ENCODE measurements around the gene TMEM95.

The TMEM95 gene

GRCh38 chr17:7367083-7367482 is 12.1 kb downstream of the TMEM95 start:
- in situ Hi-C loops (cut with MboI; ENCODE audit: low sequenced_read_pairs), result loop anchor here (25.0 kb wide), 1 partner anchor 170 kb away; the partner anchor contains the start of gene TNFSF12

DNA sequence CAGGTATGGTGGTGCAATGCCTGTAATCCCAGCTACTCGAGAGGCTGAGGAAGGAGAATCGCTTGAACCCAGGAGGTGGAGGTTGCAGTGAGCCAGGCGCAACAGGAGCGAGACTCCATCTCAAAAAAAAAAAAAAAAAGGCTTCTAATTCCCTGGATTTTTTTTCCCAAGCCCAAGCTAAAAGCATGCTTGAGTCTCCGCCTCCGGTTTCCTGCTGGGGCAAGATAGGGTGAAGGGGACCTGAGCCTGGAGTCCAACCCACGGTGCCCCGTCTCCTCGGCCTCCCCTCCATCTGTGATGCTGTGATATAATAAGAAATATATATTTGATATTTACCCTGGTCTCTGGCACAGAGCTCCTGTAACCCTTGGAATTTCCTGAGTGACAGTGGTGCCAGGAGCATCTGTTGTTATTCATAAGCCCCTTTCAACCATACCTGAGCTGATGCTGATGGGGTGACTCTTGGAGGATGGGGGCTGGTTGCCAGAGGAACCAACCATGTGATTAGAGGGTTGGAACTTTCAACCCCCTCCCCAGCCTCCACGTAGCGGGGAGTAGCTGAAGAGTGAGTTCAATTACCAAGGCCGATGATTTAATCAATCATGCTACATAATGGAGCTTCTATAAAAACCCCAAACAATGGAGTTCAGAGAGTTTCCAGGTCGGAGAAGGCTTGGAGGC is 13.1 kb downstream of the TMEM95 start:
- in situ Hi-C loops (cut with MboI; ENCODE audit: low sequenced_read_pairs), result loop anchor here (25.0 kb wide), 1 partner anchor 169 kb away; the partner anchor contains the start of gene TNFSF12

DNA sequence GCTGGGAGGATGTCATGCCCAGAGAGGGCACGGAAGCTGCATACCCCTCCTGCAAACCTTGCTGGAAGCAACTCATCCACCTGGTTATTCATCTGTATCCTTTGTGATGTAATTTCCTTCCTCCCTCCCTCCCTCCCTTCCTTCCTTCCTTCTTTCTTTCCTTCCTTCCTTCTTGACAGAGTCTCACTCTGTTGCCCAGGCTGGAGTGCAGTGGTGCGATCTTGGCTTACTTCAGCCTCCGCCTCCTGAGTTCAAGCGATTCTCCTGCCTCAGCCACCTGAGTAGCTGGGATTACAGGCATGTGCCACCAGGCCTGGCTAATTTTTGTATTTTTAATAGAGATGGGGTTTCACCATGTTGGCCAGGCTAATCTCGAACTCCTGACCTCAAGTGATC is 13.6 kb downstream of the TMEM95 start:
- in situ Hi-C loops (cut with MboI; ENCODE audit: low sequenced_read_pairs), result loop anchor here (25.0 kb wide), 1 partner anchor 169 kb away; the partner anchor contains the start of gene TNFSF12

- in situ Hi-C loops (cut with MboI; ENCODE audit: low sequenced_read_pairs), result loop anchor here (25.0 kb wide), 1 partner anchor 167 kb away; the partner anchor contains the start of gene TNFSF12
Observed at GRCh38 chr17:7369825-7370224, 14.9 kb downstream of the TMEM95 start.

DNA sequence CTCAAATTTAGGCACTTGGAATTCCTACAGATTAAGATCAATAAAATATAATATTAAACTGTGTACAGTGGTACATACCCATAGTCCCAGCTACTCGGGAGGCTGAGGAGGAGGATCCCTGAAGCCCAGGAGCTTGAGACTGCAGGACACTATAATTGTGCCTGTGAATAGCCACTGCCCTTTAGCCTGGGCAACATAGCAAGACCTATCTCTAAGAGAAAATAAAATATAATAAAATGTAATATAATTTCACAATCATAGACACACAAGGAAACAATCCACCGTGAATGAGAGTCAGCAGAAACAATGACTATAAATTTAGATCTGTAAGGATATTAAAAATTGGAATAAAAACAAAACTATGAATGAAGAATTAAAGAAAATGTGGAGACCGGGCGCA is 15.9 kb downstream of the TMEM95 start:
- in situ Hi-C loops (cut with MboI; ENCODE audit: low sequenced_read_pairs), result loop anchor here (25.0 kb wide), 1 partner anchor 166 kb away; the partner anchor contains the start of gene TNFSF12

DNA sequence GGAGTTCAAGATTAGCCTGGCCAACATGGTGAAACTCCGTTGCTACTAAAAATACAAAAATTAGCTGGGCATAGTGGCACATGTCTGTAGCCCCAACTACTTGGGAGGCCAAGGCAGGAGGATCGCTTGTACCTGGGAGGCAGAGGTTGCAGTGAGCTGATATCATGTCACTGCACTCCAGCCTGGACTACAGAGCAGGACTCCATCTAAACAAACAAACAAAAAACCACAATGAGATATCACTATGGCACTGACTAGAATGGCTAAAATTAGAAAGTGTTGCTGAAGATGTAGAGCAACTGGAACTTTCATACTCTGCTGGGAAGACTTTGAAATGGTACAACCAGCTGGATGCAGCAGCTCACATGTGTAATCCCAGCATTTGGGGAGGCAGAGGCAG is 19.4 kb downstream of the TMEM95 start:
- in situ Hi-C loops (cut with MboI; ENCODE audit: low sequenced_read_pairs), result loop anchor here (25.0 kb wide), 1 partner anchor 163 kb away; the partner anchor contains the start of gene TNFSF12

- in situ Hi-C loops (cut with MboI; ENCODE audit: low sequenced_read_pairs), result no loop called here
Observed at GRCh38 chr17:7379134-7379533, 24.2 kb downstream of the TMEM95 start.

DNA sequence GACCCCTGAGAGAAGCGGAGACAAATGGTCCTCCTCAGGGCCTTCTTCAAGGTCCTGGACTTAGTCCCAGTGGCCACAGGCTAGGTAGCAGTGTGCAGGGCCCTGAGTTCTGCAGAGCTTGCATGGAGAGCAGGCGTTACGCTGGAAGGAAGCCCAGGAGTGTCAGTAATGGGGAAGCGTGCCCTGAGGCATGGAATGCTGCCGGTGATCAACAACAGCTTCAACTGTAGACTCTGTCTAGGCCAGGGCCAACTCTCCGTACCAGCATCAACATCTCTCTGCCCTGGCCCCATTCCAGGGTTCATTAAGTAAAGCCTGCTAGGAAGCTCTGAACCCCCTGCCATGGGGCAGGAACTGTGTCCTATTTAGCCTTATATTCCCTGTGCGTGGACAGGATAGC is 25.4 kb downstream of the TMEM95 start:
- in situ Hi-C loops (cut with MboI; ENCODE audit: low sequenced_read_pairs), result no loop called here

DNA sequence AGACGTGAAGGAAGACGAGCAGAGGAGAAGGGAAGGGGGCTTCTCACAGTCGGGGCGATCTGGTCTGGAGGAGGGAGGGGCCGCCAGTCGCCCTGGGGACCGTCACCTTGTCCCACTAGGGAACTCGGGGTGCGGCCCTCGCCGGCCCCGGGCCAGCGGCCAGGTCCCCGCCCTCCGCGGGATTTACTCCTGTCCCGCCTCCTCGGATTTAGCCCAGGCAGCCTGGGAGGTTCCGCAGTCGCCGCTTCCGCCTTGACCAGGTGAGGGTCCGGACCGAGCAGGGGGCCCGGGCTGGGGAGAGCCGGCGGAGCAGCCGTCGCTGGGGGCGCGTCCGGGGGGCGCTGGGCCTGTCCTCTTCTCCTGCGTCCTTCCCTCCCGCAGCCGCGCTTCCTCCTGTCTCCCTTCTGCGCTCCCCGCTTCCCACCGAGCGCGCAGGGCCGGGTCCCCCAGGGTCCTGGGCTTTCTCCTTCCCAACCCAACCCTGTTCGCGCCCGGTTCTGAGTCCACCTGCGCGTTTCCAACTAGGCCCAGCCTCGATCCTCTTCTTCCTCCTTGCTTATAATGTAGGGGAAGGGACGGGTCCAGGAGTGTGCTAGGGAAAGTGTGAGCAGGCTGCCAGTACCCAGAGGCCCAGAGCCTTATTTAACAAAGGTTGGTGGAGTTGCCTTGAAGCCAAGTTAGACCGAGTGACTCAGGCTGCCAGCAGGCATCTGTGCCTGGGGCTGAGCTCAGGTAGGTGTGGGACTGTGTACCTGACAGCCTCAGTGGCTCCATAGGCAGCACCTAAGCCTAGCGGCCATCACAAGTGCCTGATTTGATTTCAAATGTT is 26.1 kb downstream of the TMEM95 start, which contains the start of gene TNK1:
TSS of gene TNK1 (plus strand) at position 235 of the 829 bp plus-strand sequence. CDS start 1,838 bp downstream, outside the sequence.
- in situ Hi-C loops (cut with MboI; ENCODE audit: low sequenced_read_pairs), result no loop called here

GRCh38 chr17:7382901-7383300 is 27.9 kb downstream of the TMEM95 start:
- in situ Hi-C loops (cut with MboI; ENCODE audit: low sequenced_read_pairs), result no loop called here

- in situ Hi-C loops (cut with MboI; ENCODE audit: low sequenced_read_pairs), result no loop called here
Observed at GRCh38 chr17:7383371-7383741, 28.4 kb downstream of the TMEM95 start.

DNA sequence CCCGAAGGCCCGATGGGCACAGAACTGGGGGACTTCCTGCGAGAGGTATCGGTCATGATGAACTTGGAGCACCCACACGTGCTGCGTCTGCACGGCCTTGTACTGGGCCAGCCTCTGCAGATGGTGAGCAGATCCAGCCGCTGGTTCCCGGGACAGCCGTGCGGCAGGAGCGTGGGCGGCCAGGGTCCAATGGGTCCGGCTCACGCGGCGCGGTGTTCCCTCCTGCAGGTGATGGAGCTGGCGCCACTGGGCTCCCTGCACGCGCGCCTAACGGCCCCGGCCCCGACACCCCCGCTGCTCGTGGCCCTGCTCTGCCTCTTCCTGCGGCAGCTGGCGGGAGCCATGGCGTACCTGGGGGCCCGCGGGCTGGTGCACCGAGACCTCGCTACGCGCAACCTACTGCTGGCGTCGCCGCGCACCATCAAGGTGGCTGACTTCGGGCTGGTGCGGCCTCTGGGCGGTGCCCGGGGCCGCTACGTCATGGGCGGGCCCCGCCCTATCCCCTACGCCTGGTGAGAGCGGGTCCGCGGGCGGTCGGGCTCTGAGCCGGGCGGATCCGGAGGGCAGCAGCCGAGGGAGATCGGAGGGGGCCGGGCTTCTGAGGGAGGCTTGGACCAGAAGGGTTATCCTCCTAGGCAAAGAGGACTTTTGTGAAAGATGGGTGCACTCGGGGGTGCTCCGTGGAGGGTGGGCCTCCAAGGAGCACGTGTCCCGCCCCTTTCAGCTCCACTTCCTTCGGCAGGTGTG is 29.0 kb downstream of the TMEM95 start:
- in situ Hi-C loops (cut with MboI; ENCODE audit: low sequenced_read_pairs), result no loop called here

GRCh38 chr17:7384489-7385081 is 29.6 kb downstream of the TMEM95 start:
- in situ Hi-C loops (cut with MboI; ENCODE audit: low sequenced_read_pairs), result no loop called here

- in situ Hi-C loops (cut with MboI; ENCODE audit: low sequenced_read_pairs), result no loop called here
Observed at GRCh38 chr17:7388856-7389255, 33.9 kb downstream of the TMEM95 start.

GRCh38 chr17:7389924-7390910 is 35.3 kb downstream of the TMEM95 start:
- in situ Hi-C loops (cut with MboI; ENCODE audit: low sequenced_read_pairs), result no loop called here

DNA sequence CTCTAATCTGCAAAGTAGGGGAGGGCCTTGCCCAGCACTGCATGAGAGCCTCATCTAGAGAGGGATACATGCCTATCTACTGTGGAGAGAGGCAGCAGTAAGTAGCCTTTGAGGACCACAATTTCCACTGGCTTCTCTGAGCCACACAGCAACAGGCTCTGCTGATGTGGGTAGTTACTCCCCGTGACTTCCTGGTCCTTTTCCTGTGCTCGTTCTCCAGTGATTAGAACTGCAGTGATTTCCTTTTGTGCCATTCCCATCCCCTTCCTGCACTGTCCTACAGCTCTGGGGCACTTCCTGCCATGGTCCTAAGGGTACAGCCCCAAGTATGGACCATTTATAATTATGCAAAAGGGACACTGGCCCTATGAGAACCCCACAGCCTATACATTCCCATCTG is 36.4 kb downstream of the TMEM95 start:
- in situ Hi-C loops (cut with MboI; ENCODE audit: low sequenced_read_pairs), result no loop called here

GRCh38 chr17:7392696-7393612 is 38.0 kb downstream of the TMEM95 start:
- in situ Hi-C loops (cut with MboI; ENCODE audit: low sequenced_read_pairs), result no loop called here

Measured in HL-60/S4 treated with phorbol 12-myristate 13-acetate at 8.2 ng/mL for 4 days and 3 days (cell line).